ENCODE results near the gene THEMIS2. TPM values are rescaled to one million over a fixed set of nuclear protein-coding genes. Genes with fewer than 3 reads are reported as not detected.

Gene THEMIS2
- total and polyA plus RNA-seq, 9 of the 15 experiments (the other 6 are each of a cell fraction or from before 2014, with no cell fraction given), result 2.3 to 12.7 (median 8.0) TPM

DNA sequence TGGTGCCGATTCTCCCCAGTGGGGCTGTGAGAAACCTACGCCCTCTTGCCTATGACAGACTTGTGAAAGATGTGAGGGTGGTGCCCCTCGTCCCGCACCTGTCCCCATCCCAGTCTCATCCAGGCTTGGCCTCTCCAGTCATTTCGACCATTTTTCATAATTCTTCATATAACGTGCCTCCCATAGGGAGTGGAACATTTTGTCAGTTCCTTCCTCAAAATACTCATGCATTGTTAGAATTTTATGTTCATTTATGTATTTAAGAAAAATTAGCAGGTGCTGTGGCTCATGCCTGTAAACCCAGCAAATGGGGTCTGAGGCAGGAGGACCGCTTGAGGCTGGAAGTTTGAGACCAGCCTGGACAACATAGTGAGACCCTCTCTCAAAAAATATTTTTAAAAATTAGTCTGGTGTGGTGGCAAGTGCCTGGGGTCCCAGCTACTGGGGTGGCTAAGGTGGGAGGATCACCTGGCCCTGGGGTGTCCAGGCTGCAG is 42.8 kb downstream of the THEMIS2 start (continued):
- TF ChIP-seq, protein P1, sequence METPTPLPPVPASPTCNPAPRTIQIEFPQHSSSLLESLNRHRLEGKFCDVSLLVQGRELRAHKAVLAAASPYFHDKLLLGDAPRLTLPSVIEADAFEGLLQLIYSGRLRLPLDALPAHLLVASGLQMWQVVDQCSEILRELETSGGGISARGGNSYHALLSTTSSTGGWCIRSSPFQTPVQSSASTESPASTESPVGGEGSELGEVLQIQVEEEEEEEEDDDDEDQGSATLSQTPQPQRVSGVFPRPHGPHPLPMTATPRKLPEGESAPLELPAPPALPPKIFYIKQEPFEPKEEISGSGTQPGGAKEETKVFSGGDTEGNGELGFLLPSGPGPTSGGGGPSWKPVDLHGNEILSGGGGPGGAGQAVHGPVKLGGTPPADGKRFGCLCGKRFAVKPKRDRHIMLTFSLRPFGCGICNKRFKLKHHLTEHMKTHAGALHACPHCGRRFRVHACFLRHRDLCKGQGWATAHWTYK (CRISPR knock-in tag; IDR thresholded peaks at IDR 0.05), result no peak
- TF ChIP-seq, protein P2, sequence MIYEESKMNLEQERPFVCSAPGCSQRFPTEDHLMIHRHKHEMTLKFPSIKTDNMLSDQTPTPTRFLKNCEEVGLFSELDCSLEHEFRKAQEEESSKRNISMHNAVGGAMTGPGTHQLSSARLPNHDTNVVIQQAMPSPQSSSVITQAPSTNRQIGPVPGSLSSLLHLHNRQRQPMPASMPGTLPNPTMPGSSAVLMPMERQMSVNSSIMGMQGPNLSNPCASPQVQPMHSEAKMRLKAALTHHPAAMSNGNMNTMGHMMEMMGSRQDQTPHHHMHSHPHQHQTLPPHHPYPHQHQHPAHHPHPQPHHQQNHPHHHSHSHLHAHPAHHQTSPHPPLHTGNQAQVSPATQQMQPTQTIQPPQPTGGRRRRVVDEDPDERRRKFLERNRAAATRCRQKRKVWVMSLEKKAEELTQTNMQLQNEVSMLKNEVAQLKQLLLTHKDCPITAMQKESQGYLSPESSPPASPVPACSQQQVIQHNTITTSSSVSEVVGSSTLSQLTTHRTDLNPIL (CRISPR knock-in tag; IDR thresholded peaks at IDR 0.05), result no peak
- TF ChIP-seq POLR2AphosphoS2 (IDR thresholded peaks at IDR 0.05; ENCODE audit: low read length) (no peak), ARNT (IDR thresholded peaks at IDR 0.05) (no peak), SRSF7 (optimal IDR thresholded peaks at IDR 0.05; ENCODE audit: low read depth, low read length) (no peak), ADNP (tag; IDR thresholded peaks at IDR 0.05) (no peak), HCFC1 (IDR thresholded peaks at IDR 0.05; ENCODE audit: low read depth, low read length) (no peak), HLTF (IDR thresholded peaks at IDR 0.05) (no peak), RAD51 (IDR thresholded peaks at IDR 0.05; ENCODE audit: borderline replicate concordance, low read depth) (no peak), ZNF311 (CRISPR knock-in tag; IDR thresholded peaks at IDR 0.05) (no peak), ZNF551 (CRISPR knock-in tag; IDR thresholded peaks at IDR 0.05) (no peak), SOX6 (IDR thresholded peaks at IDR 0.05) (peak; percentile 3; the same call in 1 of the 2 replicates), GATAD2B (IDR thresholded peaks at IDR 0.05; ENCODE audit: borderline replicate concordance) (no peak), ZNF24 (IDR thresholded peaks at IDR 0.05) (no peak), POLR3G (IDR thresholded peaks at IDR 0.05; ENCODE audit: extremely low read depth, insufficient read length, insufficient replicate concordance) (no peak), KLF6 (CRISPR knock-in tag; IDR thresholded peaks at IDR 0.05; ENCODE audit: borderline replicate concordance) (no peak), ZNF165 (CRISPR knock-in tag; IDR thresholded peaks at IDR 0.05; ENCODE audit: borderline replicate concordance) (0 out of 2 replicates have a peak, but pooled peaks have one; percentile 41), ARHGAP35 (IDR thresholded peaks at IDR 0.05; ENCODE audit: partially characterized antibody) (no peak)
- TF ChIP-seq, protein P3, sequence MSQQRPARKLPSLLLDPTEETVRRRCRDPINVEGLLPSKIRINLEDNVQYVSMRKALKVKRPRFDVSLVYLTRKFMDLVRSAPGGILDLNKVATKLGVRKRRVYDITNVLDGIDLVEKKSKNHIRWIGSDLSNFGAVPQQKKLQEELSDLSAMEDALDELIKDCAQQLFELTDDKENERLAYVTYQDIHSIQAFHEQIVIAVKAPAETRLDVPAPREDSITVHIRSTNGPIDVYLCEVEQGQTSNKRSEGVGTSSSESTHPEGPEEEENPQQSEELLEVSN (IDR thresholded peaks at IDR 0.05; ENCODE audit: borderline replicate concordance in 1 of 2, extremely low read depth in 1 of 2, insufficient read depth in 1 of 2, insufficient read length in 1 of 2, low read depth in 1 of 2, low read length in 1 of 2, poor library complexity in 1 of 2, severe bottlenecking in 1 of 2), result peak in 1 of 2 experiments; percentile 90
- TF ChIP-seq, protein P4, sequence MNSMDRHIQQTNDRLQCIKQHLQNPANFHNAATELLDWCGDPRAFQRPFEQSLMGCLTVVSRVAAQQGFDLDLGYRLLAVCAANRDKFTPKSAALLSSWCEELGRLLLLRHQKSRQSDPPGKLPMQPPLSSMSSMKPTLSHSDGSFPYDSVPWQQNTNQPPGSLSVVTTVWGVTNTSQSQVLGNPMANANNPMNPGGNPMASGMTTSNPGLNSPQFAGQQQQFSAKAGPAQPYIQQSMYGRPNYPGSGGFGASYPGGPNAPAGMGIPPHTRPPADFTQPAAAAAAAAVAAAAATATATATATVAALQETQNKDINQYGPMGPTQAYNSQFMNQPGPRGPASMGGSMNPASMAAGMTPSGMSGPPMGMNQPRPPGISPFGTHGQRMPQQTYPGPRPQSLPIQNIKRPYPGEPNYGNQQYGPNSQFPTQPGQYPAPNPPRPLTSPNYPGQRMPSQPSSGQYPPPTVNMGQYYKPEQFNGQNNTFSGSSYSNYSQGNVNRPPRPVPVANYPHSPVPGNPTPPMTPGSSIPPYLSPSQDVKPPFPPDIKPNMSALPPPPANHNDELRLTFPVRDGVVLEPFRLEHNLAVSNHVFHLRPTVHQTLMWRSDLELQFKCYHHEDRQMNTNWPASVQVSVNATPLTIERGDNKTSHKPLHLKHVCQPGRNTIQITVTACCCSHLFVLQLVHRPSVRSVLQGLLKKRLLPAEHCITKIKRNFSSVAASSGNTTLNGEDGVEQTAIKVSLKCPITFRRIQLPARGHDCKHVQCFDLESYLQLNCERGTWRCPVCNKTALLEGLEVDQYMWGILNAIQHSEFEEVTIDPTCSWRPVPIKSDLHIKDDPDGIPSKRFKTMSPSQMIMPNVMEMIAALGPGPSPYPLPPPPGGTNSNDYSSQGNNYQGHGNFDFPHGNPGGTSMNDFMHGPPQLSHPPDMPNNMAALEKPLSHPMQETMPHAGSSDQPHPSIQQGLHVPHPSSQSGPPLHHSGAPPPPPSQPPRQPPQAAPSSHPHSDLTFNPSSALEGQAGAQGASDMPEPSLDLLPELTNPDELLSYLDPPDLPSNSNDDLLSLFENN (IDR thresholded peaks at IDR 0.05; ENCODE audit: low read depth in 2 of 2, low read length in 2 of 2), result no peak
- TF ChIP-seq, protein P5, sequence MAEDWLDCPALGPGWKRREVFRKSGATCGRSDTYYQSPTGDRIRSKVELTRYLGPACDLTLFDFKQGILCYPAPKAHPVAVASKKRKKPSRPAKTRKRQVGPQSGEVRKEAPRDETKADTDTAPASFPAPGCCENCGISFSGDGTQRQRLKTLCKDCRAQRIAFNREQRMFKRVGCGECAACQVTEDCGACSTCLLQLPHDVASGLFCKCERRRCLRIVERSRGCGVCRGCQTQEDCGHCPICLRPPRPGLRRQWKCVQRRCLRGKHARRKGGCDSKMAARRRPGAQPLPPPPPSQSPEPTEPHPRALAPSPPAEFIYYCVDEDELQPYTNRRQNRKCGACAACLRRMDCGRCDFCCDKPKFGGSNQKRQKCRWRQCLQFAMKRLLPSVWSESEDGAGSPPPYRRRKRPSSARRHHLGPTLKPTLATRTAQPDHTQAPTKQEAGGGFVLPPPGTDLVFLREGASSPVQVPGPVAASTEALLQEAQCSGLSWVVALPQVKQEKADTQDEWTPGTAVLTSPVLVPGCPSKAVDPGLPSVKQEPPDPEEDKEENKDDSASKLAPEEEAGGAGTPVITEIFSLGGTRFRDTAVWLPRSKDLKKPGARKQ (CRISPR knock-in tag; IDR thresholded peaks at IDR 0.05), result peak; percentile 96
